SK-N-SH (cell line): ENCODE results near the gene MREG. TPM values are rescaled to one million over a fixed set of nuclear protein-coding genes. Genes with fewer than 3 reads are reported as not detected.

Experiments used
- CTCF ChIA-PET: fragments of 300-600, 350-600 bp; formaldehyde crosslinking; extraction: SDS; loops from one replicate; lab custom pipeline; 2021; lab: Yijun Ruan, JAX
- POLR2A ChIA-PET: fragments of 350-600 bp; sonication (Branson Sonifier 250); formaldehyde crosslinking; extraction: SDS; loops from one replicate; lab custom pipeline; 2020; ENCODE audit warnings: antibody characterized with exemption, inconsistent platforms; lab: Yijun Ruan, JAX
- DNase-seq: peaks from one replicate; pipeline ENCODE4 v3.0.0; 2012
- H2AFZ ChIP-seq: fragments of 200-600 bp; sonication (generic); 2 replicates; pipeline ENCODE4 v1.8.1; 2016; ENCODE audit warnings: antibody characterized with exemption, mild to moderate bottlenecking, low read depth
- H3F3A ChIP-seq: fragments of 200-600 bp; sonication (generic); replicated peaks from 2 replicates; pipeline ENCODE3; 2016; ENCODE audit warnings: antibody characterized with exemption, mild to moderate bottlenecking; ENCODE audit not compliant: insufficient read depth
- H3K27ac ChIP-seq, 2 experiments: fragments of 200-500 bp in 1 of 2; fragments of 200-600 bp in 1 of 2; sonication (Bioruptor generic) in 1 of 2; sonication (generic), shearing (Covaris generic) in 1 of 2; 2 replicates each; pipeline versions ENCODE4 v1.5.1 to v1.6.1; 2014 to 2016; ENCODE audit warnings: low read depth in 2 of 2, inconsistent platforms in 1 of 2, low read length in 1 of 2, mild to moderate bottlenecking in 1 of 2, mixed read lengths in 1 of 2
- H3K27me3 ChIP-seq: fragments of 200-600 bp; sonication (generic), shearing (Covaris generic); 2 replicates; pipeline ENCODE4 v1.6.1; 2016; ENCODE audit warnings: mixed run types; ENCODE audit not compliant: insufficient read depth
- H3K36me3 ChIP-seq, 2 experiments: fragments of 200-500 bp in 1 of 2; fragments of 200-600 bp in 1 of 2; sonication (Bioruptor generic) in 1 of 2; sonication (generic) in 1 of 2; replicated peaks in 1 of 2; 2 replicates each; pipeline versions ENCODE3 to v1.5.1; 2014 to 2016; ENCODE audit warnings: low read length in 1 of 2, mild to moderate bottlenecking in 1 of 2; ENCODE audit not compliant: insufficient read depth in 2 of 2, control insufficient read depth in 1 of 2
- H3K4me1 ChIP-seq, 2 experiments: fragments of 200-500 bp in 1 of 2; fragments of 200-600 bp in 1 of 2; sonication (Bioruptor generic) in 1 of 2; sonication (generic), shearing (Covaris generic) in 1 of 2; 2 replicates each; pipeline versions ENCODE4 v1.5.1 to v1.6.1; 2014 to 2016; ENCODE audit warnings: low read depth in 1 of 2, low read length in 1 of 2, mixed run types in 1 of 2; ENCODE audit not compliant: insufficient read depth in 2 of 2, control insufficient read depth in 1 of 2
- H3K4me2 ChIP-seq: fragments of 200-600 bp; sonication (generic), shearing (Covaris generic); 2 replicates; pipeline ENCODE4 v1.6.1; 2017; ENCODE audit warnings: mixed run types
- H3K4me3 ChIP-seq, 2 experiments: fragments of 200-500 bp in 1 of 2; fragments of 200-600 bp in 1 of 2; sonication (Bioruptor generic) in 1 of 2; sonication (generic), shearing (Covaris generic) in 1 of 2; 2 replicates each; pipeline versions ENCODE4 v1.5.1 to v1.8.1; 2014 to 2016; ENCODE audit warnings: low read depth in 2 of 2, inconsistent platforms in 1 of 2, low read length in 1 of 2, mild to moderate bottlenecking in 1 of 2, mixed read lengths in 1 of 2, moderate library complexity in 1 of 2
- H3K79me2 ChIP-seq: fragments of 200-600 bp; sonication (generic); 2 replicates; pipeline ENCODE4 v1.8.1; 2017; ENCODE audit warnings: mild to moderate bottlenecking; ENCODE audit not compliant: insufficient read depth
- H3K9ac ChIP-seq: fragments of 200-600 bp; sonication (generic); 2 replicates; pipeline ENCODE4 v1.6.1; 2017; ENCODE audit warnings: mixed run types
- H3K9me2 ChIP-seq: fragments of 200-600 bp; sonication (generic); 2 replicates; pipeline ENCODE4 v1.6.1; 2017; ENCODE audit warnings: mixed run types
- H3K9me3 ChIP-seq: fragments of 200-600 bp; sonication (generic); 2 replicates; pipeline ENCODE4 v1.6.1; 2017; ENCODE audit warnings: mixed run types, mild to moderate bottlenecking, moderate library complexity
- H4K20me1 ChIP-seq: fragments of 200-600 bp; sonication (generic); 2 replicates; pipeline ENCODE4 v1.6.1; 2017; ENCODE audit warnings: mild to moderate bottlenecking, mixed run types; ENCODE audit not compliant: insufficient read depth
- EZH2phosphoT487 ChIP-seq: fragments of 200-600 bp; sonication (generic); IDR thresholded peaks from 2 replicates; pipeline ENCODE4 v1.6.1; 2017; ENCODE audit warnings: low read depth, mixed run types, mild to moderate bottlenecking, antibody characterized with exemption, moderate library complexity, borderline replicate concordance
- GABPA ChIP-seq: IDR thresholded peaks from 2 replicates; pipeline ENCODE4 v1.4.0; 2012; ENCODE audit warnings: low read depth, mild to moderate bottlenecking
- GATA2 ChIP-seq: sonication (generic); formaldehyde crosslinking; IDR thresholded peaks from 2 replicates; pipeline ENCODE4 v1.5.0; 2020; ENCODE audit warnings: mild to moderate bottlenecking, missing genetic modification reagents
- PBX3 ChIP-seq: IDR thresholded peaks from 2 replicates; pipeline ENCODE4; 2012
- RAD21 ChIP-seq: IDR thresholded peaks from 2 replicates; pipeline ENCODE4 v1.6.1; 2012; ENCODE audit warnings: mild to moderate bottlenecking, low read length
- RCOR1 ChIP-seq: fragments of 150-350 bp; IDR thresholded peaks from 2 replicates; pipeline ENCODE4 v1.6.1; 2017; ENCODE audit warnings: antibody characterized with exemption, low read length
- RFX5 ChIP-seq: IDR thresholded peaks from 2 replicates; pipeline ENCODE4 v1.6.1; 2012; ENCODE audit warnings: mild to moderate bottlenecking, improper control_type of control experiment, low read length
- SMC3 ChIP-seq: IDR thresholded peaks from 2 replicates; pipeline ENCODE4 v1.6.1; 2012; ENCODE audit warnings: low read depth, low read length, improper control_type of control experiment
- TEAD4 ChIP-seq: IDR thresholded peaks from 2 replicates; pipeline ENCODE4 v1.4.0; 2012; ENCODE audit warnings: mild to moderate bottlenecking, borderline replicate concordance; ENCODE audit not compliant: insufficient read depth
- USF1 ChIP-seq: IDR thresholded peaks from 2 replicates; pipeline ENCODE4 v1.4.0; 2012; ENCODE audit warnings: low read depth, borderline replicate concordance
- ZBTB33 ChIP-seq: IDR thresholded peaks from 2 replicates; pipeline ENCODE4 v1.4.0; 2012; ENCODE audit warnings: low read depth, borderline replicate concordance
- WGBS: methylation state at CpG from one replicate; pipeline ENCODE4 v1.1.6; 2017; ENCODE audit warnings: low lambda C conversion rate; 5-methylcytosine and 5-hydroxymethylcytosine counted together
- polyA plus RNA-seq, 3 experiments: library from polyadenylated mRNA; depleted of rRNA; stranded (reverse); fragments of >200 nt; gene quantifications; 2 replicates each; pipeline ENCODE4 v1.2.3, GENCODE V29; 2012

Gene MREG
- polyA plus RNA-seq, 1 of the 3 experiments (the other 2 are of a cell fraction), result 2.5 TPM

- 91% methylated on average over 8 of the region's 8 CpGs for WGBS
These were observed 101.9 kb downstream of the MREG start for GRCh38 chr2:215911301-215912085.

More at GRCh38 chr2:215911301-215912085, 101.9 kb downstream of the MREG start:
- Histone ChIP-seq H3K27ac (no peak overlapping the region), H3K4me3 (no peak overlapping the region), H3K9ac (no peak overlapping the region), H3F3A (no peaks in the 10 kb centered on the region), H3K9me2 (no peaks in the 10 kb centered on the region), H3K27me3 (no peaks in the 10 kb centered on the region), H3K36me3 (no peaks in the 10 kb centered on the region), H3K4me2 (no peak overlapping the region), H2AFZ (no peak overlapping the region), H3K9me3 (no peaks in the 10 kb centered on the region), H3K79me2 (no peaks in the 10 kb centered on the region), H4K20me1 (no peaks in the 10 kb centered on the region), H3K4me1 (no peaks in the 10 kb centered on the region)
- POLR2A ChIA-PET, result no interaction called here
- CTCF ChIA-PET, result interaction anchor here (1.0 to 1.2 kb wide), 3 partner anchors 8 to 20 kb away, joined by 3 to 4 read pairs (median 4); no protein-coding TSS in a partner anchor
- no peak for DNase-seq
- no peak for TF ChIP-seq PBX3
- TF ChIP-seq ZBTB33, result no peak
- no peak for TF ChIP-seq USF1
- TF ChIP-seq RFX5, result no peak
- TF ChIP-seq SMC3, result no peak
- TF ChIP-seq RAD21, result no peak
- no peak for TF ChIP-seq GABPA
- no peak for TF ChIP-seq TEAD4
- no peak for TF ChIP-seq GATA2
- no peak for TF ChIP-seq RCOR1
- TF ChIP-seq EZH2phosphoT487, result no peak
